Left lung (tissue), 10 donors: Measurements from ENCODE around the gene ITGA2. TPM values are rescaled to one million over a fixed set of nuclear protein-coding genes. Genes with fewer than 3 reads are reported as not detected.

Experiments used
- ATAC-seq: fragments of 200-7000 bp; cut with Tn5 transposase; one replicate; pipeline ENCODE4 v1.9.1; 2020; ENCODE audit warnings: moderate library complexity
- DNase-seq, 4 donors: peaks; one replicate each; pipeline ENCODE4 v3.0.0-alpha.2; 2013 to 2020
- H3K27ac ChIP-seq, 2 donors: fragments of 200-600 bp; sonication (generic) in 1 of 2; one replicate each; pipeline versions ENCODE4 v1.5.0 to v1.8.0; 2020 to 2021
- H3K27me3 ChIP-seq, 2 donors: fragments of 200-600 bp; sonication (generic) in 1 of 2; one replicate each; pipeline versions ENCODE4 v1.5.0 to v1.8.0; 2020 to 2021
- H3K36me3 ChIP-seq, 2 donors: fragments of 200-600 bp; sonication (generic) in 1 of 2; one replicate each; pipeline versions ENCODE4 v1.5.0 to v1.8.0; 2020 to 2021
- H3K4me1 ChIP-seq, 2 donors: fragments of 200-600 bp; one replicate each; pipeline ENCODE4 v1.8.0; 2021
- H3K4me3 ChIP-seq, 2 donors: fragments of 200-600 bp; sonication (generic) in 1 of 2; one replicate each; pipeline versions ENCODE4 v1.5.0 to v1.8.0; 2020 to 2021; ENCODE audit warnings: mild to moderate bottlenecking in 1 of 2
- H3K9me3 ChIP-seq, 2 donors: fragments of 200-600 bp; sonication (generic) in 1 of 2; one replicate each; pipeline versions ENCODE4 v1.5.0 to v1.8.0; 2020 to 2021
- CTCF ChIP-seq, 2 donors: fragments of 200-600 bp; sonication (generic) in 1 of 2; IDR thresholded peaks; one replicate each; pipeline versions ENCODE4 v1.5.0 to v1.8.0; 2021; ENCODE audit warnings: antibody characterized with exemption in 2 of 2
- intact Hi-C, 2 donors: fragments of 100-400 bp; cut with DNase I; formaldehyde crosslinking; loops; one replicate each; pipeline versions ENCODE4 v1.11.2 to v1.14.2; 2022
- polyA plus RNA-seq, 6 donors: library from polyadenylated mRNA; unstranded; fragments of 120-200 nt; gene quantifications; one replicate each; pipeline ENCODE4 v1.2.1, GENCODE V29; 2013; ENCODE audit not compliant: insufficient read length in 6 of 6
- total RNA-seq, 2 donors: library from RNA; stranded (reverse); fragmentation: NEBNext Ultra II Directional; extraction: Animal tissue kit (Norgen Biotek cat#: 25700); gene quantifications; one replicate each; pipeline ENCODE4 v1.2.1, GENCODE V29; 2021
- donor health status: DM: no; HTN: yes; CAD: no.
- donor health status: DM: no; HTN: no; CAD: no.

ITGA2 gene
- total and polyA plus RNA-seq, 8 donors: 32.4 to 63.0 (median 48.3) TPM

GRCh38 chr5:52999344-52999949, 10.3 kb downstream of the ITGA2 start:
- DNase-seq (no peak), ATAC-seq (no peak)
- no peak overlapping the region for H3K4me3 ChIP-seq
- intact Hi-C loops: no loop called here
- H3K9me3 ChIP-seq: no peaks in the 10 kb centered on the region
- no peaks in the 10 kb centered on the region for H3K4me1 ChIP-seq
- H3K27ac ChIP-seq: no peak overlapping the region
- H3K36me3 ChIP-seq: peaks cover 0 to 7% of the 10 kb centered on the region in 2 donors
- H3K27me3 ChIP-seq: no peaks in the 10 kb centered on the region
- TF ChIP-seq CTCF (IDR thresholded peaks at IDR 0.05): no peak

GRCh38 chr5:53001541-53001940, 12.4 kb downstream of the ITGA2 start:
- Histone ChIP-seq H3K9me3 (no peaks in the 10 kb centered on the region), H3K36me3 (peaks cover 0 to 7% of the 10 kb centered on the region in 2 donors), H3K4me3 (no peak overlapping the region), H3K27ac (no peak overlapping the region), H3K4me1 (peaks cover 0 to 12% of the 10 kb centered on the region in 2 donors), H3K27me3 (no peaks in the 10 kb centered on the region)
- intact Hi-C loops: no loop called here
- no peak for TF ChIP-seq CTCF (IDR thresholded peaks at IDR 0.05)
- ATAC-seq (no peak), DNase-seq (no peak)

- Histone ChIP-seq H3K9me3 (no peaks in the 10 kb centered on the region), H3K4me1 (peaks cover 0 to 17% of the 10 kb centered on the region in 2 donors), H3K27ac (no peak overlapping the region), H3K36me3 (peaks cover 0 to 7% of the 10 kb centered on the region in 2 donors), H3K27me3 (no peaks in the 10 kb centered on the region), H3K4me3 (no peak overlapping the region)
- TF ChIP-seq CTCF (IDR thresholded peaks at IDR 0.05): no peak
- intact Hi-C loops: no loop called here
- ATAC-seq: no peak
- no peak for DNase-seq
Measured at GRCh38 chr5:53002491-53002890, 13.3 kb downstream of the ITGA2 start.

- peak overlapping the region in 1 of 2 donors; percentile 13 for H3K27ac ChIP-seq
- peaks cover 0 to 17% of the 10 kb centered on the region in 2 donors for H3K4me1 ChIP-seq
- H3K36me3 ChIP-seq: peaks cover 0 to 7% of the 10 kb centered on the region in 2 donors
- no peak overlapping the region for H3K4me3 ChIP-seq
- intact Hi-C loops: no loop called here
- no peak for TF ChIP-seq CTCF (IDR thresholded peaks at IDR 0.05)
- no peaks in the 10 kb centered on the region for H3K9me3 ChIP-seq
- ATAC-seq (no peak), DNase-seq (no peak)
- H3K27me3 ChIP-seq: no peaks in the 10 kb centered on the region
Measured at GRCh38 chr5:53003144-53003543, 14.0 kb downstream of the ITGA2 start.

GRCh38 chr5:53006911-53007890, 18.0 kb downstream of the ITGA2 start:
- no peaks in the 10 kb centered on the region for H3K27me3 ChIP-seq
- intact Hi-C loops: no loop called here
- peak overlapping the region in 1 of 2 donors; percentile 8 for H3K27ac ChIP-seq
- ATAC-seq (no peak), DNase-seq (no peak)
- H3K4me1 ChIP-seq: peaks cover 0 to 17% of the 10 kb centered on the region in 2 donors
- no peak for TF ChIP-seq CTCF (IDR thresholded peaks at IDR 0.05)
- no peaks in the 10 kb centered on the region for H3K9me3 ChIP-seq
- H3K4me3 ChIP-seq: no peak overlapping the region
- peaks cover 0 to 7% of the 10 kb centered on the region in 2 donors for H3K36me3 ChIP-seq
